MM.1S (cell line): Measurements from ENCODE around the gene IRGQ.

Experiments
- EZH2 ChIP-seq: fragments of 300-600 bp; sonication (generic); optimal IDR thresholded peaks from 2 replicates; pipeline ENCODE3; 2017; ENCODE audit warnings: low read depth, mild to moderate bottlenecking, antibody characterized with exemption, low read length, mixed read lengths
- TF ChIP-seq, protein P1 (sequence below): fragments of 300-600 bp; sonication (generic); IDR thresholded peaks from 2 replicates; pipeline ENCODE4 v1.5.1; 2016; ENCODE audit warnings: antibody characterized with exemption, low read length, mixed read lengths

DNA sequence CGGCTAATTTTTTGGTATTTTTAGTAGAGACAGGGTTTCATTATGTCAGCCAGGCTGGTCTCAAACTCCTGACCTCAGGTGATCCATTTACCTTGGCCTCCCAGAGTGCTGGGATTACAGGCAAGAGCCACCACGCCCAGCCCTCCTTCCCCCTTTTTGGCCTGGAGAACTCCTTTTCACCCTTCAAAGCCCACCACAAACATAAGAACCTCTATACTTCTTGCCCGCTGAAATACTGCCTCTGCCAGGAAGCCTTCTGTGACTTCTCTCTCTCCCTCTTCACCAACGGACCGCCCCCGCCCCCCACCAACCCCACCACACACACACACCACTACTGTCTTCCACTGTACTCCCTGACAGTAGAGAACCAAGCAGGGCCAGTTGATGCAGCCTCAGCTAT, 21.0 kb upstream of the IRGQ start:
- TF ChIP-seq EZH2: no peak
- TF ChIP-seq, protein P1, sequence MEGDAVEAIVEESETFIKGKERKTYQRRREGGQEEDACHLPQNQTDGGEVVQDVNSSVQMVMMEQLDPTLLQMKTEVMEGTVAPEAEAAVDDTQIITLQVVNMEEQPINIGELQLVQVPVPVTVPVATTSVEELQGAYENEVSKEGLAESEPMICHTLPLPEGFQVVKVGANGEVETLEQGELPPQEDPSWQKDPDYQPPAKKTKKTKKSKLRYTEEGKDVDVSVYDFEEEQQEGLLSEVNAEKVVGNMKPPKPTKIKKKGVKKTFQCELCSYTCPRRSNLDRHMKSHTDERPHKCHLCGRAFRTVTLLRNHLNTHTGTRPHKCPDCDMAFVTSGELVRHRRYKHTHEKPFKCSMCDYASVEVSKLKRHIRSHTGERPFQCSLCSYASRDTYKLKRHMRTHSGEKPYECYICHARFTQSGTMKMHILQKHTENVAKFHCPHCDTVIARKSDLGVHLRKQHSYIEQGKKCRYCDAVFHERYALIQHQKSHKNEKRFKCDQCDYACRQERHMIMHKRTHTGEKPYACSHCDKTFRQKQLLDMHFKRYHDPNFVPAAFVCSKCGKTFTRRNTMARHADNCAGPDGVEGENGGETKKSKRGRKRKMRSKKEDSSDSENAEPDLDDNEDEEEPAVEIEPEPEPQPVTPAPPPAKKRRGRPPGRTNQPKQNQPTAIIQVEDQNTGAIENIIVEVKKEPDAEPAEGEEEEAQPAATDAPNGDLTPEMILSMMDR: no peak
